Activated naive CD8-positive, alpha-beta T cell treated with anti-CD3 and anti-CD28 coated beads for 36 hours (primary cell): Measurements from ENCODE around the gene ATP5F1E. TPM values are rescaled to one million over a fixed set of nuclear protein-coding genes. Genes with fewer than 3 reads are reported as not detected.

Experiments used
- DNase-seq: peaks from one replicate; pipeline ENCODE4 v3.0.0; 2021
- H3K27ac Mint-ChIP-seq: one replicate; pipeline ENCODE4 v1.8.0; 2022; ENCODE audit warnings: mild to moderate bottlenecking, moderate library complexity, mixed read lengths
- H3K27me3 Mint-ChIP-seq: one replicate; pipeline ENCODE4 v1.8.0; 2022; ENCODE audit warnings: mild to moderate bottlenecking, mixed read lengths
- H3K36me3 Mint-ChIP-seq: one replicate; pipeline ENCODE4 v1.8.0; 2021; ENCODE audit warnings: mild to moderate bottlenecking, mixed read lengths
- H3K4me1 Mint-ChIP-seq: one replicate; pipeline ENCODE4 v1.8.0; 2021; ENCODE audit warnings: mixed read lengths
- H3K4me3 Mint-ChIP-seq: one replicate; pipeline ENCODE4 v1.8.0; 2022; ENCODE audit warnings: mild to moderate bottlenecking, moderate library complexity, mixed read lengths
- H3K9me3 Mint-ChIP-seq: one replicate; pipeline ENCODE4 v1.8.0; 2022; ENCODE audit warnings: mixed read lengths
- total RNA-seq, 2 experiments: library from RNA; stranded (reverse); gene quantifications; one replicate each; pipeline ENCODE4 v1.2.3, GENCODE V29; 2021

Gene ATP5F1E
- total RNA-seq, 2 experiments from 2014 or later: 83.0 to 84.4 TPM

DNA sequence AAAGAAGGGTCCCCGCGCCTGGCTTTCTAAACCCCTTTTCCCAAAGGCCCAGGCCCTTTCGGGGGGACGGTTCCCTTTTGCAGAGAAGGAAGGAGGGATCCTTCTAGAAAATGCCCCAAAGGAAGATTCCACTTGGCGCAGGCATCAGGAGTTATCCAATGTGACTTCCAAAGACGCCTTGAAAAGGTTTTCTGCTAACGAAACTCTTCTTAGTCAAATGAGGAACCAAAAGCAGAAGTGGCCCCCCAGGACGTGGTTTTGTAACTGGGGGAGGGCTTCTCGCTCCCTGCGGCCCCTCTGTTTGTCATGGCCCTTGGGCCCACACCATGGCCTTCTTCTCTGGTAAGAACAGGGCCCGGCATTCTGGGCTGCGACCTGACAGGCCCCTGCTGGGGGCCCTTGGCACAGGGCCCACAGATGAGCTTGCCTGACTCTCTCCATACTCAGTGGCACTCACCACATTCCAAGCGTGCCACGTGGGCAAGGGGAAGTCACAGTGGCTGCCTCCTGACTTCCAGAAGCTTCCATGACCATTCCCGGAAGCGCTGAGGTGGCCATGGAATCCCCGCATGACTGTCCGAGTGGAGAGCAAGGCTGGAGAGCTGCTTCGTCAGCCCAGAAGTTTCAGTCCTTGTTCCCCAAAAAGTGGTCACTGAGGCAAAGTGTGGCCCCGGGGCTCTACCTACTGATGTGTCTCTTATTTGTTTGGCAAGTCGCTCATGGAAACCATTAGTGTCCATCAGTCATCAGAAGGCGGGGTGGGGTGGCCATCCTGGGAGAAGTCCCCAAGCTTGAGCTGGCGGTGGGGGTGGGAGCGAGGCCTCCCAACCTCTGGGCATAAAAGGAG is 24.2 kb downstream of the ATP5F1E start:
- Mint-ChIP-seq H3K27ac (peak overlapping the region; percentile 67), H3K4me1 (peaks cover 31% of the 10 kb centered on the region), H3K9me3 (no peaks in the 10 kb centered on the region), H3K4me3 (peak overlapping the region; percentile 75), H3K27me3 (no peaks in the 10 kb centered on the region), H3K36me3 (peaks cover 3% of the 10 kb centered on the region)
- no peak for DNase-seq

DNA sequence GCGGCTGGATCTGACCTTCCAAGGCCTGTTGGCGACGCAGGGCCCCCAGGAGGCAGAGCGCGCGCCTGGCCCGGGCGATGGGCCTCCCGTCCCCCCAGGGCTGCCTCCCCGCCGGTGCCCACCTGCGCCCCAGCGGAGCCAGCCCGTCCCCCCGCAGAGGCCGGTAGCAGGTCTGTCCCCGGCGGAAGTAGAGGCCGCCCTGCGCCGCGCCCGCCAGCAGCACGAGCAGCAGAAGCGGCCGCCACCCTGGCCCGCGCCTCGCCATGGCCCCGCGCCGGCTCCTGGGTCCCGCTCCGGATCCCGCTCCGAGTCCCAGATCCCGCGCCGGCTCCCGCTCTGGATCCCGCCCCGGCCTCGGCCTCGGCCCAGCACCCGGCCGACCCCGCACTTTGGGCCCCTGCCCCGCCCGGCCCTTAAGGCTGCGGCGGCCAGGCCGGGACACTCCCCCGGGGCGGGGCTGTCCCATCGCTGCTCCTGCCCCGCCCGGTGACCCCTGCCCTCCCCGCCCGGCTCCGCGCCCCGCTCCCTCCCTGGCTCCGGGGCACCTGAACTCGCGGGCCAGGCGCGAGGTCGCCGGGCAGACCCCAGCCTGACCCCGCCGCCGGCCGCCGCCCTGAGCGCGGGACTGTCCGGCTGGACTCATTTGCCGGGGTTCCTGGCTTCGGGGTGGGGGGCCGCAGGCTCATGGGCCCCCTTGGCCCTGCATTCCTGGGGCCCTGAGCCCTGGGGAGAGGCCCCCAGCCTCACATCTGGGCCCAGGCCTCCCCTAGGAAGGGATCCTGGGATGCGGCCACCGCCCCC is 25.1 kb downstream of the ATP5F1E start, which contains the start of gene CTSZ:
Gene CTSZ, minus strand, starts transcription at position 391 of the 801 bp plus-strand sequence. Its CDS starts 126 bp downstream, at position 265.
- Mint-ChIP-seq H3K27me3 (no peaks in the 10 kb centered on the region), H3K27ac (peak within 1 kb of the TSS; percentile 67), H3K4me1 (peaks cover 31% of the 10 kb centered on the region)

DNA sequence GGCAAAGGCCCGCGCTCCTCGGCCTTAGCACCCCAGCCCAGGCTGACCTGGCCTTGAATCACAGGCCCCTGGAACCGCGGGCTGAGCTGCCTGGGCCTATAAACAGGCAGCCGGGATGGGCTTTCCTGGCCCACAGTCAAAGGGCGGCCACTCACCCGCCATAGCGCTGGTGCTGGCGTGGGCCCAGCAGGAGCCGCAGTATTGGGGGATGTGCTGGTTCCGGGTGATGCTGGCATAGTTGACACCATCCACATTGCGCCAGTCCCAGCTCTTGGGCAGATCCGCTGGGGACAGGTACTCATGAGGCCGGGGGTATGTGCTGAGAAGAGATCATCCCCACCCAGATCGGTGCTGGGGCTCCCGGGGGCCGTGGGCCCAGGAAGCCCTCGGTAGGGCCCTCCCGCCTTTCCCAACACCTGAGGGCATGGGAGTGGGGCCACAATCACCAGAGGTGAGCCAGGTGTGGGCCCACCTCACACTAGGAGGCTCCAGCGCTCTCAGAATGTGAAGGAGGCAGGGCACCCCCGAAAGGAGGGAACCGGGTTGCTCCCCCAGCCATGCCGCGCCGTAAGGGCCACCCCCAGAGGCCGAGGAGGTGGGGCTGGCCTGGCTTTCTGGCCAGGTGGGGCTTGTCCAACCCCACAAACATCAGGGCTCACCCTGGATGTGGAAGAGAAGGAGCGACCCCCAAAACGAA is 25.8 kb downstream of the ATP5F1E start:
- H3K27ac Mint-ChIP-seq: peak overlapping the region; percentile 63
- H3K4me1 Mint-ChIP-seq: peaks cover 27% of the 10 kb centered on the region
- H3K36me3 Mint-ChIP-seq: peaks cover 3% of the 10 kb centered on the region
- H3K4me3 Mint-ChIP-seq: peak overlapping the region; percentile 75
- no peaks in the 10 kb centered on the region for H3K27me3 Mint-ChIP-seq
- no peaks in the 10 kb centered on the region for H3K9me3 Mint-ChIP-seq
- DNase-seq: no peak

More for the DNA sequence above, 25.1 kb downstream of the ATP5F1E start, which contains the start of gene CTSZ:
- DNase-seq: peak; percentile 59
- H3K4me3 Mint-ChIP-seq: peak within 1 kb of the TSS; percentile 75
- H3K9me3 Mint-ChIP-seq: no peaks in the 10 kb centered on the region
- H3K36me3 Mint-ChIP-seq: peaks cover 3% of the 10 kb centered on the region

DNA sequence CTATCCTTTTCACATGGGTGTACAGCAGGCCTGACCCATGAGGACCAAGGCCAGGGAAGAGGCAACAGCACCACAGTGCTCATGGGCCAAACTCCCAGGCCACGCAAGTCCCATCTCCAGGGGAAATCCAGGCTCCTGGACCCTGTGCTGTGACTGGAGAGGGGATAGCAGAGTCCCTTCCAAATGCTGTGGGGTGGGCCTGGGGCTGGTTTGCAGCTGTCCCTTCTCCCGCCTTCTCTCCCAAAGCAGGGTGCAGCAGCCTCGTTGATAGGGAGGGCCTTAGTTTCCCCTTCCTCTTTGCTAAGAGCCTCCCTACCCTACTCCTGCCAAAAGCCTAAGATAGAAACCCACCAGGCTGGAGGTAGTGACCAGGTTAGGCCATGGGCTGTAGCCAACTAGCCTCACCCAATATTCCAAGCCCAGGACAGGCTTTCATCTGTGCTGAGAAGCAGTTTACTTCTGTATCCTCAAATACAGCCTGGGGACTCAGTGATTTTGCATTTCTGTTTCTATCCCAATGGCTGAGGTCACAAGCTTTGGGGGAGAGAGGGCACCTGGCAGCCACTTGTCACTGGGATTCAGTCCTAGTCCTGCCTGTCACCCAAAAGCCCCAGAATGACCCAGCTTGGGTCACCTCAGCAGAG is 26.5 kb downstream of the ATP5F1E start:
- Mint-ChIP-seq H3K36me3 (peaks cover 3% of the 10 kb centered on the region), H3K27me3 (no peaks in the 10 kb centered on the region), H3K4me1 (peaks cover 25% of the 10 kb centered on the region), H3K4me3 (peak overlapping the region; percentile 75), H3K27ac (peak overlapping the region; percentile 90), H3K9me3 (no peaks in the 10 kb centered on the region)
- no peak for DNase-seq

DNA sequence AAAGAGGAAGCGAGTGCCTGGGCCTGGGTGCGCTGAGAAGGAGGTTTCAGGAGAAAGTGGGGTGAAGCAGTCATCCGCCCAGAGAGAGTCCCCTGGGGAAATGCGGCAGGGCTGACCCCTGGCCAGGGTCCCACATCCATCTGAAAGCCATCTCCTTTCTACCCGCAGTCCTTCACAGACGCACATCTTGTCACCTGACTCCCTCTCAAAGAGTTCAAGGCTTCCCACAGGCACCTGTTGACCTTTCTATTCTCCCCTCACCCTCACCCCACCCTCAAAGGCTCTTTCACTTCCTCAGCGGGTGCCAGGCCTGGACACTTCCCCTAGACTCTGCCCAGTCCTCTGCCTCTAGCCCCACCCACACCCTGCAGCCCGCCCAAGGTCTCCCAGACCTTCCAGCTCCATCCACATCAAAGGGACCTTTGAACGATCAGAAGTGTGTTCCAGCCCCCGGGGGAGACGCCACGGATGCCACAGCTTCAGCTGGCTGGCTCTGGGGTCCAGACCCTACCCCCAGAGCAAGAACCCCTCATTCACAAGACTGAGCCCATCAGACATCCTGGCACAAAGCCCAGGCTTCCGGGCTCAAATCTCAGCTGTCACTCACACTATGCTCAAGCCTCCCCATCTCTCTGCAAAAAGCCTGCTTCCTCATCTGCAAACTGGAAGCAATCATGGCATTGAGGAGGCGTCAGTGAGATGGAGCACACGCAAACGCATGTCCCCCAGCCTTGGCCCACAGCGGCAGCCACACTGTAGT is 27.2 kb downstream of the ATP5F1E start:
- Mint-ChIP-seq H3K4me3 (peak overlapping the region; percentile 75), H3K4me1 (peaks cover 25% of the 10 kb centered on the region), H3K27ac (peak overlapping the region; percentile 90), H3K27me3 (no peaks in the 10 kb centered on the region), H3K9me3 (no peaks in the 10 kb centered on the region), H3K36me3 (peaks cover 3% of the 10 kb centered on the region)
- peak; percentile 55 for DNase-seq

DNA sequence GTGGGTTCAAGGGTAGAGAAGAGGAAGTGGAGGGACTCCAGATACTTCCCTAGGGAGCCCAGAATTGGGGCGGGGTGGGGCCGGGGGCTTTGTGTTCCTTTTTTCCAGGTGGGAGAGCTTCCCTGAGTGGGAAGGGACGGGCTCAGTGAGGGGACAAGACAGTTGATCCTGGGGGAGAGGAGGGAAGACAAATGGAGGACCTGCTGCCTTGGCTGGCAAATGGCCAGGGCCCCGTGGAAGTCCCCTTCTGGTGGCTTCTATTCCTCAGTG is 27.7 kb downstream of the ATP5F1E start:
- peak; percentile 69 for DNase-seq

DNA sequence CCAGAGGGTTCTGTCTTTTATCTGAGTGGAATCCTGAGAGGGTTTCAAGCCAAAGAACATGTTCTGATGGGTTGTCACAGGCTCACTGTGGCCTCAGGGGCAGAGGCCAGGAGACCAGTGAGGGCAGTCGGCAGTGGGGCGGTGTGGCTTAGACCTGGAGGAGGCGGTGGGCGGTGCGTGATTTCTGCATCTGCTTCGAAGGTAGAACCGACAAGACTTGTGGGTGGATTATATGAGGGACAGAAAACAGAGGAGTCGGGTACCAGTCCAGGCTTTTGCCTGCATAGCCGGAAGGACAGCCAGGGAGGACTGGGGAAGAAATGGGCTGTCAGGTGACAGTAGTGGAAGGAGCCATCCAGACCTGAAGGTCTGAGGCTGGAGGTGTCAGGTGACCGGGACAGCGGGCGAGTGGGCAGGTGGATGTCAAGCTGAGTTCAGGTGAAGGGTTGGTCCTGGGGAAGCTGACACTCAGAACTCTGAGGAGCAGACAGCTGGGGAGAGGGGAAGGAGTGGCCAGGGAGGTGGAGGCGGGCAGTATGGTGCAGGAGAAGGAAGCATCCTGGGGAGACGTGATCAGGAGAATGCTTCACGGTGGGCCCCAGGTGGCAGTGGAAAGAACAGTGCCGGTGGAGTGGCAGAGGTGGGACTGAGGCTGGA is 28.2 kb downstream of the ATP5F1E start:
- H3K4me1 Mint-ChIP-seq: peaks cover 25% of the 10 kb centered on the region
- H3K27me3 Mint-ChIP-seq: no peaks in the 10 kb centered on the region
- peak overlapping the region; percentile 90 for H3K27ac Mint-ChIP-seq
- no peak for DNase-seq
- peak overlapping the region; percentile 75 for H3K4me3 Mint-ChIP-seq
- peaks cover 3% of the 10 kb centered on the region for H3K36me3 Mint-ChIP-seq
- H3K9me3 Mint-ChIP-seq: no peaks in the 10 kb centered on the region

More for the DNA sequence above, 27.7 kb downstream of the ATP5F1E start:
- Mint-ChIP-seq H3K4me3 (peak overlapping the region; percentile 75), H3K9me3 (no peaks in the 10 kb centered on the region), H3K36me3 (peaks cover 3% of the 10 kb centered on the region), H3K27me3 (no peaks in the 10 kb centered on the region), H3K27ac (peak overlapping the region; percentile 90), H3K4me1 (peaks cover 25% of the 10 kb centered on the region)

DNA sequence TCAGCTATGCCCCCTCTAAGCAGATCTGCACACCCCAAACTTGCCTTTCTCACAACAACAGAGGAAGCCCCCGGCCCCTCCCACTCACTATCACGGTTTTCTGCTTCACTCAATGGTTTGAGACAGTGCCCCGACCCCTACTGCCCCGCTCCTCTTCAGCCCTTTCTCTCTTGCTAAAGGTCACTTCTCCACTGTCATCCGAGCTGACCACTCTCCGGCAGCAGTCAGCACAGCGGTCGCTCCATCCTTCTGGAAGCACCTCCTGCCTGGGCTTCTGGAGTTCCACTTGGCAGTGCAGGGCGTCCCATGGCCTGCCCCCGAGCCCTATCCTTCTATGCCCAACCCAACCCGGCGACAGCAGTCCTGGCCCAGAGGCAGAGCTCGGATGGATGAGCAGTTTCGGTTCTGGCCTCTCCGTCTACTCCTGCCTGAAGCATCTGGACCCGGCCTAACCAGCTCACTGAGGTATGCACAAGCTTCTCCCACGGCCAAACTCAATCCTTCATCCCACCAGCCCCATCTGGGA is 29.2 kb downstream of the ATP5F1E start:
- Mint-ChIP-seq H3K9me3 (no peaks in the 10 kb centered on the region), H3K36me3 (peaks cover 3% of the 10 kb centered on the region), H3K27me3 (no peaks in the 10 kb centered on the region), H3K4me1 (peaks cover 25% of the 10 kb centered on the region), H3K4me3 (no peak overlapping the region), H3K27ac (no peak overlapping the region)
- no peak for DNase-seq

DNA sequence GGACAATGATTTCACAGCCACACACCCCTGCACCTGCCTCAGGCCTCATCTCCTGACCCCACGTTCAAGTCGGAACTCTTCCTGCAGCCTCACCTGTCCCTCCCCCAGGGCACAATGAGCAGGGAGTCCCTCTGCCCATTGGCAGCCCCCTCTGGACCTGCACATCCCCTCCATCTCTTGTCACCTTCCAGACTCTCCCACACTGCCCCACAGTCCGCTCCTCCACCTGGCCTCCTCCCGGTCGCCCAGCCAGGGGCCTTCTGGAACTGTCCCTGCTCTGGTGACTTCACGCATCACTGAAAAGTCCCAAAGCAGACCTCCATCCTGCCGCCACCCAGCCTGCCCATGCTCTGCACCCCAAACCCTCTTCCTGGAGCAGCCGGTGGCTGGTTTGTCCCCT is 29.7 kb downstream of the ATP5F1E start:
- no peaks in the 10 kb centered on the region for H3K9me3 Mint-ChIP-seq
- H3K27me3 Mint-ChIP-seq: no peaks in the 10 kb centered on the region
- no peak overlapping the region for H3K4me3 Mint-ChIP-seq
- peaks cover 25% of the 10 kb centered on the region for H3K4me1 Mint-ChIP-seq
- peaks cover 6% of the 10 kb centered on the region for H3K36me3 Mint-ChIP-seq
- DNase-seq: no peak
- H3K27ac Mint-ChIP-seq: no peak overlapping the region

DNA sequence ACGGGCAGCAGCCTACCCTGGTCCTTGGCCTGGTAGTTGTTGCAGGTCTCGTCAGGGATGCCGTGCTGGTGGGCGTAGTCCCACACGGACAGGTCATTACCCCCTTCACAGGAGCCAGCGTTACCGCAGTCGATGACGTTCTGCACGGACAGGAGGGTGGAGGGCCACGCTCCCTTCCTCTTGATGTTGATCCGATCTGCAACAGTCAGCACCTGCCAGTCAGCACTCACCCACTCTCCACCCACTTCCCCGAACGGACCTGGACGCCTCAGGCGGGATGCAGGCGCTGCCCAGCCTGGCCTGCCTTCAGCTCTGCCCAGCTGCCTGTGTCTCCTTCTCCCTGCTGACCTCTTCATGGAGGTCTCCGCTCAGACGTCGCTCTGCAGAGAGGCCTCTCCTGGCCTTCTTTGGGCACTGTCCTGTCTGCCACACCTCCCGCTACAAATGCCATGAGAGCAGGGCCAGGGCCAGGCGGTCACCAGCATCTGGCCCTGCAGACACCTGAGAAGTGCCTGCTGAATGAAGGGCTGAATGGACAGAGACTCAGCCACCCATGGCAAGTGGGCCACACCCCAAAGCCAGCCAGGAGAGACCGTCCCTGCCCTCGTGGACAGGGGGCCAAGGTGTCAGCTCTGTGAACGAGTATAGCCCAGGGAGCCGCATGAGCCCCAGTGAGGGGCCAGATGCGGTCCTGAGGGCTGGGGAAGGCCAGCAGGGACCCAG is 30.5 kb downstream of the ATP5F1E start:
- Mint-ChIP-seq H3K4me3 (no peak overlapping the region), H3K36me3 (peaks cover 8% of the 10 kb centered on the region), H3K9me3 (no peaks in the 10 kb centered on the region), H3K27ac (no peak overlapping the region), H3K4me1 (peaks cover 25% of the 10 kb centered on the region), H3K27me3 (no peaks in the 10 kb centered on the region)
- DNase-seq: no peak

DNA sequence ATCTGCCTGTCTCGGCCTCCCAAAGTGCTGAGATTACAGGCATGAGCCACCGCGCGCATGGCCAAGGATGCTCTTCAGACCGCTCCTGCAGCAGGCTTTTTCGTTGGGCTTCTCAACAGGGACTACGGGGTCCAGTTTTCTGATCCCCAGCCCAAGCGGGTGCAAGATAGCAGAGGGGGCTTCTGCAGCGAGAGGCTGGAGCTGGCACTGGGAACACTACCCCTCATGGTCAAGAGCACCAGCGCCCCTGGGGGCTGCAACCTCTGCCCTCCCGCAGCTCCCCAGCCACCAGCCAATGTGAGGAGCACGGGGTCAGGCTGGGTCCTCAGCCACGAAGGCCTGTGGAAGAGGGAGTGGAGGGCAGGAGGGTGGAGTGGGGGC is 31.1 kb downstream of the ATP5F1E start:
- no peak overlapping the region for H3K27ac Mint-ChIP-seq
- H3K9me3 Mint-ChIP-seq: no peaks in the 10 kb centered on the region
- DNase-seq: no peak
- H3K36me3 Mint-ChIP-seq: peaks cover 9% of the 10 kb centered on the region
- H3K4me1 Mint-ChIP-seq: peaks cover 22% of the 10 kb centered on the region
- H3K27me3 Mint-ChIP-seq: no peaks in the 10 kb centered on the region
- H3K4me3 Mint-ChIP-seq: no peak overlapping the region

DNA sequence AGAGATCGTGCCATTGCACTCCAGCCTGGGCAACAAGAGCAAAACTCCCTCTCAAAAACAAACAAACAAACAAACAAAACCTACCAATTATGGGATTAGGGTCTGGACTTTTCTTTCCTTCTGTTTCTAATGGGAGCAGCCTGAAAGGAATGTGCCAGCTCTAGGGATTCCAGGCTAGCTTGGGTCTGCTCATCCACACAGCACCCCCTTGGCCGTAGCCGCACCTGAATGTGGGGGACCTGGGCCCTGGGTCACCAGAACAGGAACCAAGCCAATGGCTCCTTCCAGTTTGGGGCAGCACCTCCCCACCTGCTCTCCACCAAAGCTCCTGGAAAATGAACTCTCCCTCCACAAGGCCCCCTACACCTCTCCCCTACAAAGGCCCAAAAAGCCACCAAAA is 31.8 kb downstream of the ATP5F1E start:
- H3K27me3 Mint-ChIP-seq: no peaks in the 10 kb centered on the region
- no peak overlapping the region for H3K27ac Mint-ChIP-seq
- H3K4me1 Mint-ChIP-seq: peaks cover 21% of the 10 kb centered on the region
- no peak overlapping the region for H3K4me3 Mint-ChIP-seq
- no peak for DNase-seq
- H3K36me3 Mint-ChIP-seq: peaks cover 17% of the 10 kb centered on the region
- H3K9me3 Mint-ChIP-seq: no peaks in the 10 kb centered on the region

DNA sequence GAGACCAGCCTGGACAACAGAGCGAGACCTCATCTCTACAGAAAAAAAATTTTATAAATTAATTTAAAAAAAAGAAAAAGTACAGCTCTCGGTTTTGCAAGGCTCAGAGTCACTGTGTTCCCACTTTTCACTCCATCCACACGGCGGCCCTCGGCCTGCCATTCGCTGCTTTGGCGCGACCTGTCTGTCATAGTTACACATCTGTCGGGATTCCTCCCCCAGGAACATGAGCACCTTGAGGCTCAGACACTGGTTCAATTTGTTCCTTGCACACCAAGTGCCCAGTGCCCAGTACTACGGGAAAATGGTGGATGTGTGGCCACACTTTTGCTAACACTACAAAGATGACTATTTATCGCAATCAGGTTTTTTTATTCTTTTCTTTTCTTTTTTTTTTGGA is 33.5 kb downstream of the ATP5F1E start:
- Mint-ChIP-seq H3K27me3 (no peaks in the 10 kb centered on the region), H3K9me3 (no peaks in the 10 kb centered on the region), H3K36me3 (peaks cover 16% of the 10 kb centered on the region), H3K27ac (no peak overlapping the region), H3K4me3 (no peak overlapping the region), H3K4me1 (peaks cover 6% of the 10 kb centered on the region)
- no peak for DNase-seq
